SK-N-MC (cell line): ENCODE data around the gene ASL.
A peak's percentile ranks its signal among the peaks of the same experiment; 100 is the strongest.
"Not testable (repeated sequence)": the region's sequence is repeated elsewhere in the genome, so short reads cannot be mapped to it uniquely, and the experiment has no call there.

Experiments used
- DNase-seq: peaks from one replicate; pipeline ENCODE4 v3.0.0-alpha.2; 2011; ENCODE audit warnings: low read depth, low spot score
- H3K27ac ChIP-seq: fragments of 200-600 bp; sonication (generic); 2 replicates; pipeline ENCODE4 v1.5.1; 2016; ENCODE audit warnings: mixed run types
- H3K36me3 ChIP-seq: fragments of 200-600 bp; sonication (generic); 2 replicates; pipeline ENCODE4 v1.6.1; 2017; ENCODE audit warnings: antibody characterized with exemption, low read length, mixed read lengths; ENCODE audit not compliant: insufficient read depth
- H3K4me3 ChIP-seq: fragments of 200-600 bp; sonication (generic); 2 replicates; pipeline ENCODE4 v1.5.1; 2016
- H3K9ac ChIP-seq: fragments of 200-600 bp; sonication (generic); 2 replicates; pipeline ENCODE4 v1.8.0; 2017; ENCODE audit warnings: mixed run types, mixed read lengths; ENCODE audit not compliant: insufficient read length
- H3K9me3 ChIP-seq: fragments of 200-600 bp; sonication (generic); 2 replicates; pipeline ENCODE4 v1.6.1; 2017; ENCODE audit warnings: low read depth, mild to moderate bottlenecking, antibody characterized with exemption, low read length, moderate library complexity, mixed read lengths
- EZH2 ChIP-seq: fragments of 200-600 bp; sonication (generic); IDR thresholded peaks from one replicate; pipeline ENCODE4 v1.6.1; 2017; ENCODE audit warnings: antibody characterized with exemption
- FOXP2 ChIP-seq: optimal IDR thresholded peaks from 2 replicates; pipeline ENCODE3; 2011; ENCODE audit warnings: mild to moderate bottlenecking, moderate library complexity; ENCODE audit not compliant: insufficient read depth; ENCODE audit errors: extremely low read length, control extremely low read depth
- POLR2AphosphoS5 ChIP-seq: IDR thresholded peaks from 2 replicates; pipeline ENCODE4 v1.6.1; 2012; ENCODE audit warnings: mild to moderate bottlenecking, low read depth, low read length, borderline replicate concordance

ASL gene

GRCh38 chr7:66043681-66044497 lies 31.7 kb upstream of the ASL start:
- DNase-seq, result no peak
- H3K27ac ChIP-seq, result no peak overlapping the region
- no peak overlapping the region for H3K4me3 ChIP-seq
- no peaks in the 10 kb centered on the region for H3K9me3 ChIP-seq
- TF ChIP-seq POLR2AphosphoS5, result no peak
- no peaks in the 10 kb centered on the region for H3K36me3 ChIP-seq
- H3K9ac ChIP-seq, result no peak overlapping the region

- not testable (repeated sequence) for H3K4me3 ChIP-seq, H3K9me3 ChIP-seq
Observed at GRCh38 chr7:66044498-66044854, 31.1 kb upstream of the ASL start.

GRCh38 chr7:66047426-66047825 lies 28.2 kb upstream of the ASL start:
- Histone ChIP-seq H3K4me3 (no peak overlapping the region), H3K27ac (no peak overlapping the region), H3K9me3 (no peaks in the 10 kb centered on the region), H3K36me3 (no peaks in the 10 kb centered on the region), H3K9ac (no peak overlapping the region)
- DNase-seq, result no peak
- TF ChIP-seq POLR2AphosphoS5, result no peak
- TF ChIP-seq EZH2, result no peak
- no peak for TF ChIP-seq FOXP2

More at GRCh38 chr7:66044498-66044854, 31.1 kb upstream of the ASL start:
- DNase-seq, H3K9ac ChIP-seq, H3K36me3 ChIP-seq, H3K27ac ChIP-seq: not testable (repeated sequence)

- not testable (repeated sequence) for H3K9ac ChIP-seq, H3K36me3 ChIP-seq, H3K27ac ChIP-seq, H3K4me3 ChIP-seq, DNase-seq, H3K9me3 ChIP-seq
Observed at GRCh38 chr7:66049886-66050285, 25.7 kb upstream of the ASL start.

- no peak overlapping the region; the same call in 1 of the 2 replicates for H3K4me3 ChIP-seq
- H3K9ac ChIP-seq, result no peak overlapping the region
Observed at GRCh38 chr7:66050337-66050957, 25.2 kb upstream of the ASL start.

GRCh38 chr7:66050990-66051448 lies 24.6 kb upstream of the ASL start:
- peak overlapping the region; percentile 7 for H3K9ac ChIP-seq
- no peaks in the 10 kb centered on the region for H3K9me3 ChIP-seq
- DNase-seq, result no peak
- no peak overlapping the region; the same call in 1 of the 2 replicates for H3K4me3 ChIP-seq
- H3K36me3 ChIP-seq, result no peaks in the 10 kb centered on the region
- peak overlapping the region; percentile 62; the same call in 1 of the 2 replicates for H3K27ac ChIP-seq
- no peak for TF ChIP-seq EZH2
- no peak for TF ChIP-seq FOXP2
- TF ChIP-seq POLR2AphosphoS5, result no peak

More at GRCh38 chr7:66050337-66050957, 25.2 kb upstream of the ASL start:
- H3K36me3 ChIP-seq, result no peaks in the 10 kb centered on the region
- no peak for DNase-seq
- H3K27ac ChIP-seq, result peak overlapping the region; percentile 62; the same call in 1 of the 2 replicates
- H3K9me3 ChIP-seq, result no peaks in the 10 kb centered on the region
- TF ChIP-seq EZH2 (no peak), POLR2AphosphoS5 (no peak), FOXP2 (no peak)

GRCh38 chr7:66052447-66052846 lies 23.2 kb upstream of the ASL start:
- H3K27ac ChIP-seq, result no peak overlapping the region
- no peak for TF ChIP-seq FOXP2
- no peak for TF ChIP-seq EZH2
- no peak for TF ChIP-seq POLR2AphosphoS5
- H3K4me3 ChIP-seq, result no peak overlapping the region
- no peak for DNase-seq
- no peaks in the 10 kb centered on the region for H3K9me3 ChIP-seq
- H3K9ac ChIP-seq, result no peak overlapping the region
- no peaks in the 10 kb centered on the region for H3K36me3 ChIP-seq

- Histone ChIP-seq H3K9me3 (no peaks in the 10 kb centered on the region), H3K9ac (no peak overlapping the region), H3K36me3 (no peaks in the 10 kb centered on the region), H3K4me3 (no peak overlapping the region), H3K27ac (no peak overlapping the region)
- DNase-seq, result no peak
- TF ChIP-seq POLR2AphosphoS5 (no peak), EZH2 (no peak), FOXP2 (no peak)
Observed at GRCh38 chr7:66054063-66054462, 21.6 kb upstream of the ASL start.

- no peak overlapping the region for H3K9ac ChIP-seq
- H3K27ac ChIP-seq, result no peak overlapping the region
- TF ChIP-seq EZH2 (no peak), FOXP2 (no peak), POLR2AphosphoS5 (no peak)
- DNase-seq, result no peak
- no peaks in the 10 kb centered on the region for H3K36me3 ChIP-seq
- H3K4me3 ChIP-seq, result no peak overlapping the region
- no peaks in the 10 kb centered on the region for H3K9me3 ChIP-seq
Observed at GRCh38 chr7:66055321-66055956, 20.2 kb upstream of the ASL start.
